ENCODE data around the gene TEDC1.

GRCh38 chr14:105507247-105507646, 16.2 kb downstream of the TEDC1 start:
- TF ChIP-seq, protein P1, sequence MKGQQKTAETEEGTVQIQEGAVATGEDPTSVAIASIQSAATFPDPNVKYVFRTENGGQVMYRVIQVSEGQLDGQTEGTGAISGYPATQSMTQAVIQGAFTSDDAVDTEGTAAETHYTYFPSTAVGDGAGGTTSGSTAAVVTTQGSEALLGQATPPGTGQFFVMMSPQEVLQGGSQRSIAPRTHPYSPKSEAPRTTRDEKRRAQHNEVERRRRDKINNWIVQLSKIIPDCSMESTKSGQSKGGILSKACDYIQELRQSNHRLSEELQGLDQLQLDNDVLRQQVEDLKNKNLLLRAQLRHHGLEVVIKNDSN (CRISPR knock-in tag; IDR thresholded peaks at IDR 0.05), result no peak
- TF ChIP-seq CTCF (IDR thresholded peaks at IDR 0.05), result no peak
- TF ChIP-seq ZNF263 (CRISPR knock-in tag; IDR thresholded peaks at IDR 0.05; ENCODE audit: low read depth), result no peak
- TF ChIP-seq TCF7 (CRISPR knock-in tag; IDR thresholded peaks at IDR 0.05; ENCODE audit: low read depth), result no peak
- TF ChIP-seq, protein P2, sequence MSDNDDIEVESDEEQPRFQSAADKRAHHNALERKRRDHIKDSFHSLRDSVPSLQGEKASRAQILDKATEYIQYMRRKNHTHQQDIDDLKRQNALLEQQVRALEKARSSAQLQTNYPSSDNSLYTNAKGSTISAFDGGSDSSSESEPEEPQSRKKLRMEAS (CRISPR knock-in tag; IDR thresholded peaks at IDR 0.05), result no peak
- TF ChIP-seq GABPB1 (CRISPR knock-in tag; IDR thresholded peaks at IDR 0.05), result no peak
- TF ChIP-seq ZSCAN18 (CRISPR knock-in tag; IDR thresholded peaks at IDR 0.05), result no peak
- no peak for TF ChIP-seq ELF4 (CRISPR knock-in tag; IDR thresholded peaks at IDR 0.05; ENCODE audit: low read depth)
- no peak for TF ChIP-seq E2F5 (CRISPR knock-in tag; IDR thresholded peaks at IDR 0.05)
